Tibial nerve (tissue), 4 donors: Measurements from ENCODE around the gene SNAI1. TPM values are rescaled to one million over a fixed set of nuclear protein-coding genes. Genes with fewer than 3 reads are reported as not detected.

ENCODE experiments used
- DNase-seq, 2 donors: peaks; one replicate each; pipeline ENCODE4 v3.0.0-alpha.2; 2019; ENCODE audit warnings: low spot score in 2 of 2
- H3K27ac ChIP-seq, 4 donors: fragments of 200-600 bp; sonication (generic) in 3 of 4; one replicate each; pipeline ENCODE4 v1.5.1; 2017 to 2019; ENCODE audit warnings: mild to moderate bottlenecking in 1 of 4
- H3K27me3 ChIP-seq, 2 donors: fragments of 200-600 bp; sonication (generic) in 1 of 2; one replicate each; pipeline versions ENCODE4 v1.5.1 to v1.6.0; 2017 to 2019
- H3K36me3 ChIP-seq, 3 donors: fragments of 200-600 bp; sonication (generic); one replicate each; pipeline ENCODE4 v1.5.1; 2018 to 2019
- H3K4me1 ChIP-seq, 4 donors: fragments of 200-600 bp; sonication (generic) in 3 of 4; one replicate each; pipeline ENCODE4 v1.5.1; 2017 to 2019
- H3K4me3 ChIP-seq, 4 donors: fragments of 200-600 bp; sonication (generic) in 3 of 4; one replicate each; pipeline ENCODE4 v1.5.1; 2017 to 2019; ENCODE audit warnings: mild to moderate bottlenecking in 1 of 4, moderate library complexity in 1 of 4
- H3K9me3 ChIP-seq, 4 donors: fragments of 200-600 bp; sonication (generic) in 3 of 4; one replicate each; pipeline ENCODE4 v1.5.1; 2017 to 2019
- EP300 ChIP-seq, 2 donors: sonication (generic); formaldehyde crosslinking; IDR thresholded peaks; one replicate each; pipeline ENCODE4 v1.6.1; 2017; ENCODE audit warnings: antibody characterized with exemption in 2 of 2, mild to moderate bottlenecking in 1 of 2
- POLR2A ChIP-seq, 2 donors: fragments of 450-650 bp; IDR thresholded peaks; one replicate each; pipeline ENCODE4 v1.6.1; 2017; ENCODE audit warnings: antibody characterized with exemption in 2 of 2, mild to moderate bottlenecking in 2 of 2, moderate library complexity in 2 of 2
- WGBS, 2 donors: methylation state at CpG; one replicate each; pipeline ENCODE4 v1.1.5; 2018; 5-methylcytosine and 5-hydroxymethylcytosine counted together
- total RNA-seq, 4 donors: library from RNA; depleted of rRNA; stranded (reverse); fragments of >200 nt; gene quantifications; one replicate each; pipeline ENCODE4 v1.1.0, GENCODE V29; 2016
- TF ChIP-seq, protein P1 (sequence below), 5 experiments: fragments of 200-600 bp in 3 of 5; fragments of 450-650 bp in 2 of 5; sonication (generic) in 3 of 5; IDR thresholded peaks; one replicate each; pipeline ENCODE4 v1.5.1; 2016 to 2019; ENCODE audit warnings: antibody characterized with exemption in 5 of 5, mild to moderate bottlenecking in 3 of 5, moderate library complexity in 2 of 5

Gene SNAI1
- total RNA-seq, 4 donors from 2014 or later = 4.2 to 14.4 (median 6.0) TPM

GRCh38 chr20:50017576-50018248, 34.9 kb downstream of the SNAI1 start:
- H3K27ac ChIP-seq = peak overlapping the region in 1 of 4 donors; percentile 65
- no peak for TF ChIP-seq POLR2A (IDR thresholded peaks at IDR 0.05)
- TF ChIP-seq EP300 (IDR thresholded peaks at IDR 0.05) = peak in 1 of 2 donors; percentile 17
- H3K4me1 ChIP-seq = peaks cover 0 to 22% (median 0%) of the 10 kb centered on the region in 4 donors
- no peaks in the 10 kb centered on the region for H3K27me3 ChIP-seq
- H3K36me3 ChIP-seq = no peaks in the 10 kb centered on the region
- H3K9me3 ChIP-seq = no peaks in the 10 kb centered on the region
- DNase-seq = peak in 1 of 2 donors; percentile 20
- 48 to 49% methylated on average over 4 of the region's 4 CpGs for WGBS, 2 donors
- H3K4me3 ChIP-seq = no peak overlapping the region

GRCh38 chr20:50019466-50020256, 36.9 kb downstream of the SNAI1 start:
- H3K27ac ChIP-seq = no peak overlapping the region
- WGBS, 2 donors = 84 to 92% methylated on average over 12 to 13 of the region's 13 CpGs
- peaks cover 0 to 22% (median 0%) of the 10 kb centered on the region in 4 donors for H3K4me1 ChIP-seq
- H3K4me3 ChIP-seq = no peak overlapping the region
- H3K36me3 ChIP-seq = no peaks in the 10 kb centered on the region
- DNase-seq = no peak
- TF ChIP-seq, protein P1, sequence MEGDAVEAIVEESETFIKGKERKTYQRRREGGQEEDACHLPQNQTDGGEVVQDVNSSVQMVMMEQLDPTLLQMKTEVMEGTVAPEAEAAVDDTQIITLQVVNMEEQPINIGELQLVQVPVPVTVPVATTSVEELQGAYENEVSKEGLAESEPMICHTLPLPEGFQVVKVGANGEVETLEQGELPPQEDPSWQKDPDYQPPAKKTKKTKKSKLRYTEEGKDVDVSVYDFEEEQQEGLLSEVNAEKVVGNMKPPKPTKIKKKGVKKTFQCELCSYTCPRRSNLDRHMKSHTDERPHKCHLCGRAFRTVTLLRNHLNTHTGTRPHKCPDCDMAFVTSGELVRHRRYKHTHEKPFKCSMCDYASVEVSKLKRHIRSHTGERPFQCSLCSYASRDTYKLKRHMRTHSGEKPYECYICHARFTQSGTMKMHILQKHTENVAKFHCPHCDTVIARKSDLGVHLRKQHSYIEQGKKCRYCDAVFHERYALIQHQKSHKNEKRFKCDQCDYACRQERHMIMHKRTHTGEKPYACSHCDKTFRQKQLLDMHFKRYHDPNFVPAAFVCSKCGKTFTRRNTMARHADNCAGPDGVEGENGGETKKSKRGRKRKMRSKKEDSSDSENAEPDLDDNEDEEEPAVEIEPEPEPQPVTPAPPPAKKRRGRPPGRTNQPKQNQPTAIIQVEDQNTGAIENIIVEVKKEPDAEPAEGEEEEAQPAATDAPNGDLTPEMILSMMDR (IDR thresholded peaks at IDR 0.05) = no peak
- no peak for TF ChIP-seq EP300 (IDR thresholded peaks at IDR 0.05)
- TF ChIP-seq POLR2A (IDR thresholded peaks at IDR 0.05) = no peak
- H3K9me3 ChIP-seq = no peaks in the 10 kb centered on the region
- H3K27me3 ChIP-seq = no peaks in the 10 kb centered on the region

- H3K27ac ChIP-seq = no peak overlapping the region
- no peaks in the 10 kb centered on the region for H3K9me3 ChIP-seq
- no peaks in the 10 kb centered on the region for H3K36me3 ChIP-seq
- no peak for TF ChIP-seq EP300 (IDR thresholded peaks at IDR 0.05)
- no peak for TF ChIP-seq POLR2A (IDR thresholded peaks at IDR 0.05)
- TF ChIP-seq, protein P1 (IDR thresholded peaks at IDR 0.05) = no peak
- DNase-seq = no peak
- H3K27me3 ChIP-seq = no peaks in the 10 kb centered on the region
- peaks cover 0 to 22% (median 0%) of the 10 kb centered on the region in 4 donors for H3K4me1 ChIP-seq
- 68 to 69% methylated on average over 3 of the region's 3 CpGs for WGBS, 2 donors
- no peak overlapping the region for H3K4me3 ChIP-seq
These were observed 37.5 kb downstream of the SNAI1 start for GRCh38 chr20:50020288-50020687.

DNA sequence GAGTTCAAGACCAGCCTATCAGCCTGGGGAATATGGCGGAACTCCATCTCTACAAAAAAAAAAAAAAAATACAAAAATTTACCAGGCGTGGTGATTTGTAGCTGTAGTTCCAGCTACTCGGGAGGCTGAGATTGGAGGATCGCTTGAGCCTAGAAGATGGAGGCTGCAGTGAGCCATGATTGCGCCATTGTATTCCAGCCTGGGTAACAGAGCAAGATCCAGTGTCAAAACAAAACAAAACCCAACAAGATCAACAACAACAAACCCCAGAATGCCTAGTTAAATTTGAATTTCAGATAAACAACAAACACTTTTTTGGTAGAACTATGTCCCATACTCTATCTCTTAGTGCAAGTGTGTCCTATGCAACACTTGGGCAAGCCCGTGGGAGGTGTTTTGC, 39.9 kb downstream of the SNAI1 start:
- H3K9me3 ChIP-seq = no peaks in the 10 kb centered on the region
- H3K4me3 ChIP-seq = no peak overlapping the region
- DNase-seq = no peak
- WGBS, 2 donors = 94 to 96% methylated on average over 6 of the region's 6 CpGs
- peaks cover 0 to 20% (median 6%) of the 10 kb centered on the region in 4 donors for H3K4me1 ChIP-seq
- no peaks in the 10 kb centered on the region for H3K36me3 ChIP-seq
- TF ChIP-seq EP300 (IDR thresholded peaks at IDR 0.05) (no peak), POLR2A (IDR thresholded peaks at IDR 0.05) (no peak)
- no peak overlapping the region for H3K27ac ChIP-seq
- H3K27me3 ChIP-seq = no peaks in the 10 kb centered on the region

DNA sequence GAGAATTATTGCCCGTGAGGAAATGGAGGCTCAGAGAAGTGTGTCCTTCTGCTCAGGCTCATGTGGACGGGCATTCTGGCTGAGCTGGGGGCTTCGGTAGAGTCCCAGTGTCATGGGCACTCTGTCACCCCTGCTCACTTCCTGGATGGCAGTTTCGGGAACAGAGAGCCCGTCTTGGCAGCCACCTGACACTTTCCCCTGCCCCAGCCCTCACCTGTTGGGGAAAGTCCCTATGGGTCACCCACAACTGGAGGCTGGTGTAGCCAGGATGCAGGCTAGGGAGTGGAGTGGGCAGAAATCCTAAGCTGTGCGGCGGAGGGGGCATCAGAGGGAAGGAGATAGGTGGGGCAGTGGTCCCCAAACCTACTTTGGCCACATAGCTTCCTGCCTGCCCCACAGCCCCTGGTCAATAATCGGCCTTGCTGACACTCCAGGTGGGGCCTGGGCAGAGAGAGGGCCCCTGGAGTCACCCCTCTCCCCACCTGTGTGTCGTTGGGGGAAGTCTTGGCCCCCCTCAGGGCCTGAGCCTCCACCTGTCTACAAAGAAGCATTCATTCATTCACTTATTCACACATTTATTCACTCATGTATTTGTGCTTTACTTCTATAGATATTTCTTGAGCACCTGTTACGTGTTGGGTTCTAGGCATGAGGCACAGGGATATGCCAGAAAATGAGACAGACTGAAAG, 40.5 kb downstream of the SNAI1 start:
- 83% methylated on average over 10 of the region's 10 CpGs for whole genome bisulfite sequencing, 2 donors
- H3K4me3 ChIP-seq = no peak overlapping the region
- no peaks in the 10 kb centered on the region for H3K36me3 ChIP-seq
- TF ChIP-seq POLR2A (IDR thresholded peaks at IDR 0.05) (no peak), EP300 (IDR thresholded peaks at IDR 0.05) (no peak)
- TF ChIP-seq, protein P1 (IDR thresholded peaks at IDR 0.05) = no peak
- no peaks in the 10 kb centered on the region for H3K27me3 ChIP-seq
- H3K9me3 ChIP-seq = no peaks in the 10 kb centered on the region
- H3K4me1 ChIP-seq = peaks cover 0 to 20% (median 7%) of the 10 kb centered on the region in 4 donors
- no peak overlapping the region for H3K27ac ChIP-seq
- no peak for DNase-seq
